NOMO-1 treated with DMSO at 0.1 percent for 48 hours (cell line): Measurements from ENCODE around the gene LHX2.
"Not testable (repeated sequence)": the region's sequence is repeated elsewhere in the genome, so short reads cannot be mapped to it uniquely, and the experiment has no call there.

ENCODE experiments used
- DNase-seq: peaks from one replicate; lab custom pipeline; 2025; ENCODE audit not compliant: unreplicated experiment; lab: John Stamatoyannopoulos, UW

LHX2 gene, protein sequence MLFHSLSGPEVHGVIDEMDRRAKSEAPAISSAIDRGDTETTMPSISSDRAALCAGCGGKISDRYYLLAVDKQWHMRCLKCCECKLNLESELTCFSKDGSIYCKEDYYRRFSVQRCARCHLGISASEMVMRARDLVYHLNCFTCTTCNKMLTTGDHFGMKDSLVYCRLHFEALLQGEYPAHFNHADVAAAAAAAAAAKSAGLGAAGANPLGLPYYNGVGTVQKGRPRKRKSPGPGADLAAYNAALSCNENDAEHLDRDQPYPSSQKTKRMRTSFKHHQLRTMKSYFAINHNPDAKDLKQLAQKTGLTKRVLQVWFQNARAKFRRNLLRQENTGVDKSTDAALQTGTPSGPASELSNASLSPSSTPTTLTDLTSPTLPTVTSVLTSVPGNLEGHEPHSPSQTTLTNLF

GRCh38 chr9:124011460-124012301 is at the start of gene LHX2:
Gene LHX2 (plus strand): TSS chr9:124011768. CDS start chr9:124012349, 581 bp downstream.
- peak; percentile 61 for DNase-seq

DNA sequence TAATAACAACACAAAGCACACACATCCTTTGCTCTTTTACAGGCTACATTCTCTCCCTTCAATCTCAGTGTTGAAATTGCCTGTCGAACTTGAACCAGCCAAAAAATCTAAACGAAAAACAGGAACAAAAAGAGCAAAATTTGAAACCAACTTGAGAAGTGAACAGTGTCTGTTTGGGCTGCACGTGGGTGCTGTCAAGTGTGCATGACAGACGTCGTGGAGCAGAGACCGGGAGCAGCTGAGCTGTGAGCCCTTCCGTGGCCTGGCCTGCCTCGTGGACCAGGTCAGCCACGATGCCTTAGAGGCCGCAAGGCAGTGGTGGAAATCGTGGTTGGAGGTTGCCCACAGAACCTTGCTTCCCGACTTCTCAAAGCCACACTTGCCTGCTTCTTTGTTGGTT is 46.8 kb upstream of the LHX2 start:
- DNase-seq = peak; percentile 13

- DNase-seq = no peak
Observed at GRCh38 chr9:123965801-123966686, 45.5 kb upstream of the LHX2 start.

- DNase-seq = no peak
Observed at GRCh38 chr9:123967323-123967722, 44.2 kb upstream of the LHX2 start.

DNA sequence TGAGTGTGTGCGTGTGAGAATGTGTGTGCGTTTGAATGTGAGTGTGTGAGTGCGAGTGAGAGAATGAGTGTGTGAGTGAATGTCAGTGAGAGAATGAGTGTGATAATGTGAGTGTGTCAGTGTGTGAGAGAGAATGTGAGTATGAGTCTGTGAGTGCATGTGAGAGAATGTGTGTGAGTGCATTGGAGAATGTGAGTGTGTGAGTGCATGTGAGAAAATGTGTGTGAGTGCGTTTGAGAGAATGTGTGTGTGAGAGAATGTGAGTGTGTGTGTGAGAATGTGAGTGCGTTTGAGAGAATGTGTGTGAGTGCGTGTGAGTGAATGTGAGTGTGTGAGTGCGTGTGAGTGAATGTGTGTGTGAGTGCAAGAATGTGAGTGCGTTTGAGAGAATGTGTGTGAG is 39.0 kb upstream of the LHX2 start:
- DNase-seq = no peak

GRCh38 chr9:123973590-123974223 is 37.9 kb upstream of the LHX2 start:
- DNase-seq = no peak

DNA sequence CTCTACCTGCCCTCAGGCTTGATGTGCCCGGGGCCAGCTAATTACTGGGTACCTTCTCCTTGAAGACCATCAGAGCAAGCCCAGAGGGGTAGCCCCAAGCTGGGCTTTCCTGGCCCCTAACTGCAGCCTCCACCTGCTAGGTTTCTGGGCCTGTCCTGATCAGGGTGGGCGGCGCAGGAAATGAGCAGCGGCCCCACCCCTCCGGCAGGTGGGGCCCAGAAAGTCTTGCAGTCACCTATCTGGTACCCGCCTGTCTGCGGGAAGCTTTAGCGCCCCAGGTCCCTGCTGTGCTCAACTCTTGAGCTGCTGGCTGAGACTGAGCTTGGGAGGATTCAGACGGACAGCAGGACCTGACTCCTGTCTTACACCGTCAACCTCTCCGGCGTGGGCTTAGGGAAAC is 37.1 kb upstream of the LHX2 start:
- DNase-seq = no peak

DNA sequence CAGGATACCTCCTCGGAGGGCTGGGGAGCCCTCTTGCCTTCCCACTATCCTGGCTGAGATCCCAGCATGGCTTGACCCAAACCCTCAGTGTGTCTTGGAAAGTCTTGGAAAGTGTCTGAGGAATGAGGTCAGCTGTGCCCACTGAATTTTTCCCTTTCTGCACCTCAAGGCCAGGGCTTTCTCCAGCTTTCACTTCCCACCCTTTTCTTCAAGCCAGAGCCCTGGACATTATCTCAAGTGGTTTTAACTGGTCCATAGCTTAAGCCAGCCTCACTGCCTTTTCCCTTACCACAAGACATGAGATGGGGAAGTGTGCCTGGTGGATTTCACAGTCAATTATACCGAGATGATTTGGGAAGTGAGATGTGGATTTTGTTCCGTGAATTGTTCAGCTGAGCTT is 35.7 kb upstream of the LHX2 start:
- DNase-seq = no peak

GRCh38 chr9:123976579-123976978 is 35.0 kb upstream of the LHX2 start:
- not testable (repeated sequence) for DNase-seq

DNA sequence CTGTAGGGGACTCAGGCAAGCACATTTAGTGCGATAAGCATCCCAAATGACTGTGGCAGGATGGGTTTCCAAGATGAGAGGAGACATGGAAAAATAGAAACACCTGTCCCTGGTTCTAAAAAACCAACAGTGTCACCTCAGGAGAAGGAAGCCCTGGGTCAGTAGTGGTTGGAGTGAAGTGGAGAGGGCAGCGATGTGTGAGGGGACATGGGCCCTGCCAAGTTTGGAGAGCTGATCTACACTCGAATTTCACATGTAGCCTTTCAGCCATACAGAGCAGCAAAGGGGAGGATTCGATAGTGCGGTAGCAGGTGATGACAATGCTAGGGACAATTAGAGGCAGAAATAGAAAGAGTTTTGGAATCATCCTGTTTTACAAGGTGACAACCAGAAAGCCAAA is 32.6 kb upstream of the LHX2 start:
- no peak for DNase-seq

DNA sequence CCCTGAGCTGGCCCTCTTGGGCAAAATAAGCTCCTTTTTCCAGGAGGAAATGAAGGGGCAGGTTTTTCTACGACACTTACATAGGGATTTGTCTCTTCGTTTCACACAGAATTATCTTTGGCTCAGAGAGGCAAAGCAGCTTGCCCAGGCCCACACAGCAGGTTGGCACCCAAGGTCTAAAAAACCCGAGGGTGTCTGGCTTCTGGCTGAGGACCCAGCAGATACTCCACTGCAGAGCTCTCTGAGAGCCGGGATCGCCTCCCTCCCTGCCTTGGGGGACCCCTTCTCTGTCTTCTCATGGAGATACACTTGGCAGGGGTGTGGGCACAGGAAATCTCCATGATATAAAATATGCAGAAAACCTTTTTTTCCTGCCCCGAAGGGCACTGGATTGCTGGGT is 29.0 kb upstream of the LHX2 start:
- no peak for DNase-seq

- no peak for DNase-seq
Observed at GRCh38 chr9:123983047-123983446, 28.5 kb upstream of the LHX2 start.

DNA sequence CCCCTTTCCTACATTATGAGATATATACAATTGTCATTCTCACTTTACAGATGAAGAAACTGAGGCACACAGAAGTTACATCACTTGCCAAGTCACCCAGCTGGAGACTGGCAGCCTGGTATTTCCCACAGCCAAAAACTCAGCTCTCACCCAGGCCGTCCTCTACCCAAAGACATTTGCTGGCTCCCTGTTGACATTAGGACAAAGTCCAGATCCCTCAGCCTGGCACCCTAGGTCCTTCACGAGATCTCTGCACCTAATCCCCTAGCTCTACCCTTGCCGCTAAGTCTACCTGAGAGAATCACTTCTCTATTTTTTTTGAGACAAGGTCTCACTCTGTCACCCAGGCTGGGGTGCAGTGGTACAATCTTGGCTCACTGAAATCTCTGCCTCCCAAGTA is 26.8 kb upstream of the LHX2 start:
- no peak for DNase-seq

DNA sequence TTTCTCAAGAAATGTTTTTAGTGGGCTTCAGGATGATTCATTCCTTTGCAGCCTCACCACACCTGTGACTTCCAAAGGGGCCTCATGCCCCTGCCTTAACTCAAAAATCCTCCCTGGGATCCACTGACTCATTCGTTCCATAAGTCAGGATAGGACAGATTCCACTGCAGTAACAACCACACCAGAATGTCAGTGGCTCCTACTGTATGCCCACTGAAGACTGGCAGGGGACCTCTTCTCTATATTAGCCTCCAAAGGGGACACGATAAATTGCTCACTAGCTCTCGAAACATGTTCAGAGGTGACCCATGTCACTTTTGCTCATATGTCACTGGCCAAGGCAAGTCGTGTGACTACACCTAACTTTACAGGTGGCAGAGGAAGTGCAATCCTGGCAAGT is 25.7 kb upstream of the LHX2 start:
- no peak for DNase-seq

DNA sequence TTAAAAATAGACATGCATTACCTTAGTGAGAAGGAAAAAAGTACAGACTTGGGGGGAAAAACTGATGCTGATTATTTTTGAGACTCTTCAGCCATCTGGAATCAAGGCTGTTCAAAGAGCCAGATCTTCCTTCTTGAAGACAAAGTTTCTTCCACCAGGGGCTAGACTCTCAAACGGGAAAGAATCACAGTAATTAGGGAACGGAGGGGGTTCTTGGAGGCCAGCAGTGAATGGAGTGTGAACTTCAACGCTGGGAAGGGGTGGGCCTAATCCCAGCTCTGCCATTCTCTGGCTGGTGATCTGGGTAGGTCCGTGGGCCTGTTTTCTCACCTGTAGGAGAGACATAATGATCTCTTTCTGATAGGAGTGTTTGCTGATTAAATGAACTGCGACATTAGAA is 21.1 kb upstream of the LHX2 start:
- no peak for DNase-seq

GRCh38 chr9:123992679-123993078 is 18.9 kb upstream of the LHX2 start:
- not testable (repeated sequence) for DNase-seq

- peak; percentile 54 for DNase-seq
Observed at GRCh38 chr9:123996731-123997421, 14.7 kb upstream of the LHX2 start.

- DNase-seq = peak; percentile 40
Observed at GRCh38 chr9:123997665-123998277, 13.8 kb upstream of the LHX2 start.

GRCh38 chr9:123998278-123998925 is 13.2 kb upstream of the LHX2 start:
- no peak for DNase-seq
